ENCODE results near the gene NGRN. TPM values are rescaled to one million over a fixed set of nuclear protein-coding genes. Genes with fewer than 3 reads are reported as not detected.

Gene NGRN
- 34.5 and 72.5 TPM in 2 replicates for total RNA-seq

DNA sequence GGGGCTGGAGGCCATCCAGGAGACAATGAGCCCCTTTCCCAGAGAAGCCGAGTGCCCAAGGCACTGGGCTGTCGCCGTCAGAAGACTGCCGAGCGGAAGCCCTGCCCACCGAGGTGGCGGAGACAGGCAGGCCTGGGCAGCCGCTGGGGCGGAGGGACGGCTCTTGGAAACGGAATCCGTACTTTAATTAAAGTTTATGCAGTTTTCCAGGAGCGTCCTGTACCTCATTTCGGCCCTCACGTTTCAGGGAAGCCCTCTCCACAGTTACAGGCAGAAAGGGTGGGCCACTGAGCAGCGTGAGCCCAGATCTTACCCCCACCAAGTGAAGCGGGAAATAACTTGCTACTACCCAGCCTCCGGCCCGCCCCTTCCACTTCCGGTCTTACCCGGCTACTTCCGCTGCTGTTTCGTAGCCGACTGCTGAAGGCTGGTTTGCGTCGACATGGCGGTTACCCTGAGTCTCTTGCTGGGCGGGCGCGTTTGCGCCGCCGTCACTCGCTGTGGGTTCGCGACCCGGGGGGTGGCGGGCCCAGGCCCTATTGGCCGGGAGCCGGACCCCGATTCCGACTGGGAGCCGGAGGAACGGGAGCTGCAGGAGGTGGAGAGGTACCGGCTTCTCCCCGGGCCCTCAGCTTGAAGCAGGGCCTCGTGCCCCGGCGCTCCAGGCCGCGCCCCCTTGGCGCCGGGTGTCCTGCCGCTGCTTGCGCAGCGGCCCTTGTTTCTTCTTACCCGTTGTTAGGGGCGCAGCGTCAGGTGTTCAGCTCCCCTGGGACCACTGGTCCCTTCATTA, at the start of gene NGRN:
TSS of gene NGRN (plus strand) at position 402 of the 790 bp plus-strand sequence. CDS start at position 443, 41 bp downstream.

GRCh38 chr15:90233387-90234095, 31.9 kb upstream of the NGRN start, which contains the start of gene CIB1:
Gene CIB1 (minus strand): TSS chr15:90233941. CDS start chr15:90233885, 56 bp downstream.

DNA sequence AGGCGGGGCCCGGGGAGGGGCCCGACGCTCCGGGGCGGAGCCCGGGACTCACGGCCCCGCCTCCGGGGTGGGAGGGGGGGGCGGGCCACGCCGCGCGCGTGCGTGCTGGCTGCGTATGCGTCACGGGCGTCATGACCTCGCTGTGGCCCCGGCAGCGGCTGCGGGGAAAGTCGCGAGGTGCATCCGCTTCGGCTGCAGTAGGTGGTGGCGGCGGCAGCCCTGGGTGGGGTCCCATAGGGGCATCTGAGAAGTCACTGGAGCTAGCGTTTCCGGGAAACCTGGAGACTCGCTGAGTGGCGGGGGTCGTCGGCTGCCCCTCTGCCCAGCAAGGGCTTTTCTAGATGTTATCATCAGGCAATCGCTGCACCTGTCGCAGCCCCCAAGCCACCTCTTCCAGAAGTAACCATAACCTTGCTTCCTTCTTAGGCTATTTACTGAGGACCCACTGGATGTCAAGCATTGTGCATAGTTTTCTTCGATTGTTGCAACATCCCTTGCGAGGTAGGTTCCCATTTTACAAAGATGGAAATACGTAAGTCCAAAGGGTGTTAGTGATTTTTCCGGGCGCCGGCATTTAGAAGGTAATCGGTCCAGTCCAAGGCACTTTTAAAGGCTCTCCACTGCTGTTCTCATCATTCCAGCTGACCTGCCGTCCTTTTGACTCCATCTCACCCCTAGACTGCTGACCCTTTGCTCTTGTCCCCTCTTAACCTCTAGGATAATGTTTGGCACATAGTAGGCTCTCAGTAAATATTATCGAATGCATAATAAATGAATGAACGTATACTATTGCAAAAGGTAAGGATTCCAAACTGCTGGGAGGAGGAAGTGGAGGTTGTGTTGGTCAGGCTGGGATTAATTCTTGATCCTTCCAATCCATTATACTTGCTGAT, 31.1 kb upstream of the NGRN start, which contains the start of gene GDPGP1:
TSS of gene GDPGP1 (plus strand) at position 114 of the 893 bp plus-strand sequence. CDS start 6,700 bp downstream, outside the sequence.

DNA sequence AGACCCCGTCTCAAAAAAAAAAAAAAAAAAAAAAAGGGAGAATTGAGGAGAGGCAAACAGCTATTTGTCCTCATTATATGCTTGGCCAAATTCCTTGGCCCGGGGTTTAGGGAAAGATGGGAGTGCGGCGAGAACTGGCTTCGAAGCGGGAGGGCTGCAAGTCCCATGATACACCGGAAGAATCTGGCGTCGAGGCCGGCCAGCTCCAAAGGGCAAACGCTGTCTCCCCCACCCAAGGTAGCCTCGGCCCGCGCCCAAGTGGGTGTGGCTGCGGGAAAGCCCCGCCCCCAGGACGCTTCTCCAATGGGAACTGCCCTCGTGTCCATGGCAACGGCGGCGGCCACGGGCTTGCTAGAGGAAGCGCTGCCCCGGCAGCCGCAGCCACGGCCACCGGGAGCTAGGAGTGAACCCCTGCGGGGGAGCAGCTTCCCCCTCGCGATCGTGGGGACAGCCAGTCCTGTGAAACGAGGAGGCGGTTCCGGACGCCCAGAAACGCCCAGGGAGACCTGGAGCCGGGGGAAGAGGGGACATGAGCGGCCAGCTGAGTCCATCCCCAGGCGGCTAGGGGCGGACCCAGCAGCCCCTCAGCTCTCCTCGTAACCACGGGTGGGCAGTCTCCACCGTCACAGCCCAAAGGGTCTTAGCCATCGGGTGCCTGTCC, 16.1 kb upstream of the NGRN start, which contains the start of gene TTLL13:
TSS of gene TTLL13 (plus strand) at position 354 of the 661 bp plus-strand sequence. CDS start 1,075 bp downstream, outside the sequence.

Other genes starting within 250 kb of the NGRN start
- 50.5 and 61.4 TPM in 2 replicates for gene IDH2, start 163.2 kb upstream of the NGRN start, total RNA-seq
- 2.4 and 16.9 TPM in 2 replicates for gene SEMA4B, start 64.3 kb upstream of the NGRN start, total RNA-seq
- 29.0 and 29.9 TPM in 2 replicates for gene CIB1, start 31.7 kb upstream of the NGRN start, total RNA-seq
- gene GDPGP1, start 31.5 kb upstream of the NGRN start, total RNA-seq = 4.2 and 7.6 TPM in 2 replicates
- gene TTLL13, start 16.1 kb upstream of the NGRN start, total RNA-seq = 0.06 TPM in 1 of 2 replicates, not detected in the other
- 0.97 and 2.3 TPM in 2 replicates for gene ZNF774, start 86.6 kb downstream of the NGRN start, total RNA-seq
- 268 and 407 TPM in 2 replicates for gene IQGAP1, start 122.6 kb downstream of the NGRN start, total RNA-seq

Measured in bladder microvascular endothelial cell (primary cell).